Astrocyte (in vitro differentiated cells and primary cell): ENCODE data around the gene A4GNT. TPM values are rescaled to one million over a fixed set of nuclear protein-coding genes. Genes with fewer than 3 reads are reported as not detected.

ENCODE experiments used
- DNase-seq: peaks from one replicate; pipeline ENCODE4 v3.0.0-alpha.2; 2010; ENCODE audit warnings: low read depth
- FAIRE-seq: peaks from 2 replicates; lab custom pipeline; 2011; peaks lifted over from hg19 to GRCh38; lab: Jason Lieb, UNC
- H2AFZ ChIP-seq: 2 replicates; pipeline ENCODE4 v1.6.0; 2012; ENCODE audit warnings: low read depth, low read length, inconsistent platforms
- H3K27ac ChIP-seq: 2 replicates; pipeline ENCODE4 v1.5.1; 2011; ENCODE audit warnings: low read depth, low read length, inconsistent platforms
- H3K27me3 ChIP-seq: 2 replicates; pipeline ENCODE4 v1.6.0; 2011; ENCODE audit warnings: low read length, inconsistent platforms; ENCODE audit not compliant: insufficient read depth
- H3K36me3 ChIP-seq: 2 replicates; pipeline ENCODE4 v1.5.1; 2011; ENCODE audit warnings: low read length, inconsistent platforms; ENCODE audit not compliant: insufficient read depth
- H3K4me1 ChIP-seq: 2 replicates; pipeline ENCODE4 v1.5.1; 2011; ENCODE audit warnings: low read length, inconsistent platforms; ENCODE audit not compliant: insufficient read depth
- H3K4me2 ChIP-seq: 2 replicates; pipeline ENCODE4 v1.6.0; 2012; ENCODE audit warnings: low read length, inconsistent platforms
- H3K4me3 ChIP-seq: 2 replicates; pipeline ENCODE4 v1.5.1; 2011; ENCODE audit warnings: low read depth, mild to moderate bottlenecking, low read length, inconsistent platforms; ENCODE audit not compliant: insufficient read depth
- H3K79me2 ChIP-seq: 2 replicates; pipeline ENCODE4 v1.6.0; 2012; ENCODE audit warnings: mild to moderate bottlenecking, low read length, inconsistent platforms; ENCODE audit not compliant: insufficient read depth
- H3K9ac ChIP-seq: 2 replicates; pipeline ENCODE4 v1.6.0; 2012; ENCODE audit warnings: mild to moderate bottlenecking, low read length, inconsistent platforms
- H3K9me3 ChIP-seq: 2 replicates; pipeline ENCODE4 v1.5.1; 2012; ENCODE audit warnings: low read depth, mild to moderate bottlenecking, low read length, inconsistent platforms; ENCODE audit not compliant: insufficient read depth
- H4K20me1 ChIP-seq: 2 replicates; pipeline ENCODE4 v1.6.0; 2012; ENCODE audit warnings: low read length, inconsistent platforms; ENCODE audit not compliant: insufficient read depth
- H3K27ac Mint-ChIP-seq: one replicate; pipeline ENCODE4 v1.8.0; 2021; ENCODE audit warnings: mild to moderate bottlenecking, mixed read lengths; ENCODE audit not compliant: unreplicated experiment
- H3K27me3 Mint-ChIP-seq: one replicate; pipeline ENCODE4 v1.8.0; 2021; ENCODE audit warnings: low read depth, mixed read lengths; ENCODE audit not compliant: unreplicated experiment
- H3K36me3 Mint-ChIP-seq: one replicate; pipeline ENCODE4 v1.8.0; 2021; ENCODE audit warnings: low read depth, mixed read lengths; ENCODE audit not compliant: unreplicated experiment
- H3K4me1 Mint-ChIP-seq: one replicate; pipeline ENCODE4 v1.8.0; 2021; ENCODE audit warnings: low read depth, mixed read lengths; ENCODE audit not compliant: unreplicated experiment
- H3K4me3 Mint-ChIP-seq: one replicate; pipeline ENCODE4 v1.8.0; 2021; ENCODE audit warnings: mild to moderate bottlenecking, moderate library complexity, mixed read lengths; ENCODE audit not compliant: unreplicated experiment
- H3K9me3 Mint-ChIP-seq: one replicate; pipeline ENCODE4 v1.8.0; 2021; ENCODE audit warnings: mild to moderate bottlenecking, mixed read lengths; ENCODE audit not compliant: unreplicated experiment
- EZH2 ChIP-seq: IDR thresholded peaks from 2 replicates; pipeline ENCODE4 v1.6.1; 2012; ENCODE audit warnings: mild to moderate bottlenecking, low read length, inconsistent platforms; ENCODE audit not compliant: insufficient read depth
- total RNA-seq: library from RNA; stranded (reverse); gene quantifications from 2 replicates; pipeline ENCODE4 v1.2.1, GENCODE V29; 2021
- TF ChIP-seq, protein P1 (sequence below): IDR thresholded peaks from 2 replicates; pipeline ENCODE4 v1.5.1; 2011; ENCODE audit warnings: low read depth, mild to moderate bottlenecking, inconsistent platforms, low read length, moderate library complexity; ENCODE audit not compliant: insufficient read depth

Gene A4GNT
- total RNA-seq, 1 donor from 2014 or later: not detected

DNA sequence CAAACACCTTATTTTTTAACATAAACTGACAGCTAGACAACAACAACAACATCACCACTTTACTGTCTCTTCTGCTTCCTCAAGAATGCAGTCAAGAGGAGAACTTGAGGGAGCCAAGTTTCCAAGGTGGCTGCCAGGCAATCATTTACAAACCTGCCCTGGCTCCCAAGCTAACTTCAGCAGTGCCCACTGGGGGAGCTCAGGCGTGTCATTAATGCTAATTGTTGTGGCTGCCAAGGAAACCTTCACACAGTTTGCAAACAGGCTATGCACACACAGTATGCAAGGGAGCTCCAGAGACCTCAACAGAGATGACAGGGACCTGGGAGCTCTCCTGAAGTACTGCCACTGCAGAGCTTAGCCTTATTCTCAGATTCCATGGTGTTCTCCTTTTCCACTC lies 18.9 kb downstream of the A4GNT start:
- peaks cover 65% of the 10 kb centered on the region for H3K79me2 ChIP-seq
- no peaks in the 10 kb centered on the region for H3K27me3 ChIP-seq
- Mint-ChIP-seq H3K27me3 (no peaks in the 10 kb centered on the region), H3K4me1 (peaks cover 13% of the 10 kb centered on the region), H3K9me3 (no peaks in the 10 kb centered on the region), H3K36me3 (peaks cover 6% of the 10 kb centered on the region), H3K4me3 (peak overlapping the region; percentile 94), H3K27ac (peak overlapping the region; percentile 69)
- no peak overlapping the region for H3K9ac ChIP-seq
- DNase-seq (peak; percentile 13), FAIRE-seq (no peak)
- peaks cover 9% of the 10 kb centered on the region for H3K4me1 ChIP-seq
- H3K27ac ChIP-seq: no peak overlapping the region
- TF ChIP-seq, protein P1, sequence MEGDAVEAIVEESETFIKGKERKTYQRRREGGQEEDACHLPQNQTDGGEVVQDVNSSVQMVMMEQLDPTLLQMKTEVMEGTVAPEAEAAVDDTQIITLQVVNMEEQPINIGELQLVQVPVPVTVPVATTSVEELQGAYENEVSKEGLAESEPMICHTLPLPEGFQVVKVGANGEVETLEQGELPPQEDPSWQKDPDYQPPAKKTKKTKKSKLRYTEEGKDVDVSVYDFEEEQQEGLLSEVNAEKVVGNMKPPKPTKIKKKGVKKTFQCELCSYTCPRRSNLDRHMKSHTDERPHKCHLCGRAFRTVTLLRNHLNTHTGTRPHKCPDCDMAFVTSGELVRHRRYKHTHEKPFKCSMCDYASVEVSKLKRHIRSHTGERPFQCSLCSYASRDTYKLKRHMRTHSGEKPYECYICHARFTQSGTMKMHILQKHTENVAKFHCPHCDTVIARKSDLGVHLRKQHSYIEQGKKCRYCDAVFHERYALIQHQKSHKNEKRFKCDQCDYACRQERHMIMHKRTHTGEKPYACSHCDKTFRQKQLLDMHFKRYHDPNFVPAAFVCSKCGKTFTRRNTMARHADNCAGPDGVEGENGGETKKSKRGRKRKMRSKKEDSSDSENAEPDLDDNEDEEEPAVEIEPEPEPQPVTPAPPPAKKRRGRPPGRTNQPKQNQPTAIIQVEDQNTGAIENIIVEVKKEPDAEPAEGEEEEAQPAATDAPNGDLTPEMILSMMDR: no peak
- no peak for TF ChIP-seq EZH2
- no peak overlapping the region for H2AFZ ChIP-seq
- peaks cover 35% of the 10 kb centered on the region for H4K20me1 ChIP-seq
- peak overlapping the region; percentile 3 for H3K4me3 ChIP-seq
- H3K4me2 ChIP-seq: peak overlapping the region; percentile 91
- H3K9me3 ChIP-seq: no peaks in the 10 kb centered on the region
- peaks cover 5% of the 10 kb centered on the region for H3K36me3 ChIP-seq

DNA sequence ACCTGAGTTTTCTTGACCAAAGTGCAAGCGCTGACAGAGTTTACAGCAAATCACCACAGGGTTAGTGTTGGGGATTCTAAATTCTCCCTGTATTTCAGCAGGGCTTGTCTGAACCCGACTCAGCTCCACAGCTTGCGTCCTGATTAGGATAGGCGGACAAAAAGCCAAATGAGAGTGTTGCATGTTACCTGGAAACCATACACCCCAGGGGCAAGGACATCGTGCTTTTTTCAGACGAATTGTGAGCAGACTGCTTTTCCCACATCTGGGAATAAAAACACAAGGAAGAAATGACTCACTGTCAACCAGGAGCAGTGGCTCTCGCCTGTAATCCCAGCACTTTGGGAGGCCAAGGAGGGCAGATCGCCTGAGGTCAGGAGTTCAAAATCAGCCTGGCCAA lies 19.8 kb downstream of the A4GNT start:
- Mint-ChIP-seq H3K36me3 (peaks cover 11% of the 10 kb centered on the region), H3K27me3 (no peaks in the 10 kb centered on the region), H3K27ac (peak overlapping the region; percentile 63), H3K4me1 (peaks cover 10% of the 10 kb centered on the region), H3K4me3 (no peak overlapping the region), H3K9me3 (no peaks in the 10 kb centered on the region)
- DNase-seq (no peak), FAIRE-seq (no peak)
- H3K79me2 ChIP-seq: peaks cover 75% of the 10 kb centered on the region
- no peaks in the 10 kb centered on the region for H3K9me3 ChIP-seq
- no peak overlapping the region for H2AFZ ChIP-seq
- H3K4me2 ChIP-seq: peak overlapping the region; percentile 91
- TF ChIP-seq, protein P1: no peak
- no peak for TF ChIP-seq EZH2
- peaks cover 9% of the 10 kb centered on the region for H3K4me1 ChIP-seq
- no peaks in the 10 kb centered on the region for H3K27me3 ChIP-seq
- no peak overlapping the region for H3K9ac ChIP-seq
- no peak overlapping the region for H3K27ac ChIP-seq
- H3K36me3 ChIP-seq: peaks cover 5% of the 10 kb centered on the region
- peaks cover 45% of the 10 kb centered on the region for H4K20me1 ChIP-seq
- no peak overlapping the region for H3K4me3 ChIP-seq

DNA sequence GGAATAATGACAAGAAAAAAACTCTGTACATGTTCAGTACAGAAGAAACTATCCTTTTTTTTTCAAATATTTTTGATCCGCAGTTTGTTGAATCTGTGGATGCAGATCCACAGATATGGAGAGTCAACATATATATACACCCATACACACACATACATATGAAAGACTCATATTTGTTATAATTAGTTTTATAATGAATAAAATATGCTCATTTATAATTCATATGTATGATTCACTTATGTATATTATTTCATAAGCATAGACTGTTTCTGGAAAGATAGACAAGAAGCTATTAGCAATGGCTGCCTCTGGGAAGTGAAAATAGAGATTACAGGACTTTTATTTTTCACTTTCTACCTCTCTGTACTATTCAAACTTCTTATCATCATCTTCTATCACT lies 26.6 kb downstream of the A4GNT start:
- peaks cover 13% of the 10 kb centered on the region for H3K36me3 ChIP-seq
- no peak overlapping the region for H3K4me2 ChIP-seq
- no peaks in the 10 kb centered on the region for H3K27me3 Mint-ChIP-seq
- no peaks in the 10 kb centered on the region for H3K4me1 Mint-ChIP-seq
- H3K4me3 Mint-ChIP-seq: no peak overlapping the region
- H3K9ac ChIP-seq: no peak overlapping the region
- TF ChIP-seq EZH2: no peak
- TF ChIP-seq, protein P1: no peak
- H3K4me3 ChIP-seq: no peak overlapping the region
- no peak overlapping the region for H3K27ac Mint-ChIP-seq
- peaks cover 27% of the 10 kb centered on the region for H3K36me3 Mint-ChIP-seq
- DNase-seq (no peak), FAIRE-seq (no peak)
- H3K9me3 ChIP-seq: no peaks in the 10 kb centered on the region
- no peak overlapping the region for H2AFZ ChIP-seq
- H3K4me1 ChIP-seq: no peaks in the 10 kb centered on the region
- H3K79me2 ChIP-seq: peaks cover 71% of the 10 kb centered on the region
- no peaks in the 10 kb centered on the region for H3K9me3 Mint-ChIP-seq
- peaks cover 56% of the 10 kb centered on the region for H4K20me1 ChIP-seq
- no peaks in the 10 kb centered on the region for H3K27me3 ChIP-seq
- no peak overlapping the region for H3K27ac ChIP-seq
